ENCODE data around the gene ARID5B. TPM values are rescaled to one million over a fixed set of nuclear protein-coding genes. Genes with fewer than 3 reads are reported as not detected.

Gene ARID5B
- total RNA-seq, 1 experiment from 2014 or later, result 0.04 TPM

- Histone ChIP-seq H3K9me3 (ENCODE audit: control insufficient read depth, low read depth, low read length) (no peaks in the 10 kb centered on the region), H2BK120ac (ENCODE audit: low read depth, low read length, poor library complexity, severe bottlenecking) (no peak overlapping the region), H3K56ac (ENCODE audit: insufficient read length, low read depth, low read length) (no peak overlapping the region), H3K9ac (ENCODE audit: extremely low read depth, insufficient read length, low read length) (no peak overlapping the region), H4K5ac (ENCODE audit: insufficient read length, low read depth, low read length) (no peak overlapping the region), H2BK5ac (ENCODE audit: insufficient read length, low read length) (no peak overlapping the region), H4K8ac (replicated peaks; ENCODE audit: insufficient read length, low read depth, low read length) (no peak overlapping the region), H2AK5ac (ENCODE audit: insufficient read length, low read length) (no peak overlapping the region), H3K4ac (ENCODE audit: low read depth, low read length) (no peak overlapping the region), H3T11ph (ENCODE audit: low read length) (no peak overlapping the region), H2AFZ (ENCODE audit: low read length) (no peak overlapping the region), H4K91ac (ENCODE audit: insufficient read length, low read depth, low read length) (no peak overlapping the region), H3K18ac (ENCODE audit: insufficient read length, low read depth, low read length) (no peak overlapping the region), H4K20me1 (ENCODE audit: control insufficient read depth, insufficient read depth, insufficient read length) (no peaks in the 10 kb centered on the region), H2BK15ac (ENCODE audit: low read depth, low read length) (no peak overlapping the region), H2BK20ac (ENCODE audit: low read depth, low read length, poor library complexity, severe bottlenecking) (no peak overlapping the region), H3K23me2 (ENCODE audit: insufficient read length, low read depth, low read length, poor library complexity, severe bottlenecking) (peaks cover 21% of the 10 kb centered on the region), H2BK12ac (ENCODE audit: insufficient read length, low read depth, low read length) (no peak overlapping the region), H3K79me2 (ENCODE audit: insufficient read depth, low read length) (no peaks in the 10 kb centered on the region), H3K4me1 (ENCODE audit: insufficient read depth, low read length) (no peaks in the 10 kb centered on the region), H3K79me1 (ENCODE audit: insufficient read depth, low read depth, low read length, poor library complexity, severe bottlenecking) (no peaks in the 10 kb centered on the region), H3K14ac (ENCODE audit: insufficient read depth, low read length) (no peak overlapping the region), H3K23ac (ENCODE audit: insufficient read length, low read depth, low read length) (no peak overlapping the region), H3K27ac (ENCODE audit: insufficient read length, low read depth, low read length) (no peak overlapping the region), H3K4me2 (ENCODE audit: insufficient read depth, insufficient read length, low read length) (no peak overlapping the region), H3K27me3 (ENCODE audit: insufficient read depth, low read length) (no peaks in the 10 kb centered on the region)
- DNase-seq, result no peak
- H3K4me1 Mint-ChIP-seq, result peaks cover 17 to 21% of the 10 kb centered on the region in 2 experiments
- no peak overlapping the region for H3K4me3 Mint-ChIP-seq
- no peak overlapping the region for H3K27ac Mint-ChIP-seq
- no peaks in the 10 kb centered on the region; a peak in 1 of 5 replicates for H3K9me3 Mint-ChIP-seq
- no peak for TF ChIP-seq CTCF (conservative IDR thresholded peaks at IDR 0.05)
- H3K27me3 Mint-ChIP-seq (ENCODE audit: low read depth), result peaks cover 25% of the 10 kb centered on the region
- H3K36me3 Mint-ChIP-seq (ENCODE audit: insufficient read depth in 1 of 3, low read depth in 3 of 3), result no peaks in the 10 kb centered on the region; a peak in 1 of 7 replicates
- no CpG with 5 or more reads among the region's 2 CpGs for WGBS (ENCODE audit: extremely low coverage, insufficient read length, low lambda C conversion rate)
Measured at GRCh38 chr10:61906562-61906901, 5.0 kb downstream of the ARID5B start.
